Loucy (cell line): ENCODE data around the gene CAMK2D.

Experiments
- EZH2phosphoT487 ChIP-seq: fragments of 200-600 bp; IDR thresholded peaks from 2 replicates; pipeline ENCODE4 v1.6.1; 2018; ENCODE audit warnings: antibody characterized with exemption, mild to moderate bottlenecking, moderate library complexity, borderline replicate concordance
- TF ChIP-seq, protein P1 (sequence below): fragments of 200-600 bp; sonication (generic); conservative IDR thresholded peaks from 2 replicates; pipeline ENCODE4 v1.5.1; 2014; ENCODE audit warnings: mild to moderate bottlenecking, antibody characterized with exemption, low read length

DNA sequence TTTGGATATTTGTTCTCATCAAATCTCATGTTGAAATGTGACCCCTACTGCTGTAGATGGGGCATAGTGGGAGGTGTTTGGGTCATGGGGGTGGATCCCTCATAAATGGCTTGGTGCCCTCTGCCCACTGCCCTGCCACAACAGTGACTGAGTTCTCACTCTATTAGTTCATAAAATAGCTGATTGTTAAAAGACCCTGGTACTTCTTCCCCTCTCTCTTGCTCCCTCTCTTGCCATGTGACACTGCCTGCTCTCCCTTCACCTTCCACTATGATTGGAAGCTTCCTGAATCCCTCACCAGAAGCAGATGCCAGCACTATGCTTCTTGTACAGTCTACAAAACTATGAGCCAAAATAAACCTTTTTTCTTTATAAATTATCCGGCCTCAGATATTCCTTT lies 182.2 kb downstream of the CAMK2D start:
- TF ChIP-seq, protein P1, sequence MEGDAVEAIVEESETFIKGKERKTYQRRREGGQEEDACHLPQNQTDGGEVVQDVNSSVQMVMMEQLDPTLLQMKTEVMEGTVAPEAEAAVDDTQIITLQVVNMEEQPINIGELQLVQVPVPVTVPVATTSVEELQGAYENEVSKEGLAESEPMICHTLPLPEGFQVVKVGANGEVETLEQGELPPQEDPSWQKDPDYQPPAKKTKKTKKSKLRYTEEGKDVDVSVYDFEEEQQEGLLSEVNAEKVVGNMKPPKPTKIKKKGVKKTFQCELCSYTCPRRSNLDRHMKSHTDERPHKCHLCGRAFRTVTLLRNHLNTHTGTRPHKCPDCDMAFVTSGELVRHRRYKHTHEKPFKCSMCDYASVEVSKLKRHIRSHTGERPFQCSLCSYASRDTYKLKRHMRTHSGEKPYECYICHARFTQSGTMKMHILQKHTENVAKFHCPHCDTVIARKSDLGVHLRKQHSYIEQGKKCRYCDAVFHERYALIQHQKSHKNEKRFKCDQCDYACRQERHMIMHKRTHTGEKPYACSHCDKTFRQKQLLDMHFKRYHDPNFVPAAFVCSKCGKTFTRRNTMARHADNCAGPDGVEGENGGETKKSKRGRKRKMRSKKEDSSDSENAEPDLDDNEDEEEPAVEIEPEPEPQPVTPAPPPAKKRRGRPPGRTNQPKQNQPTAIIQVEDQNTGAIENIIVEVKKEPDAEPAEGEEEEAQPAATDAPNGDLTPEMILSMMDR = no peak
- no peak for TF ChIP-seq EZH2phosphoT487
